Motor neuron (in vitro differentiated cells): ENCODE data around the gene AKR1B15. TPM values are rescaled to one million over a fixed set of nuclear protein-coding genes. Genes with fewer than 3 reads are reported as not detected.
"Not testable (repeated sequence)": the region's sequence is repeated elsewhere in the genome, so short reads cannot be mapped to it uniquely, and the experiment has no call there.

Experiments
- ATAC-seq, 8 experiments: fragments of 200-7000 bp; cut with Tn5 transposase; replicated peaks in 6 of 8; 2 replicates each; pipeline ENCODE4 v1.8.0; 2021; ENCODE audit warnings: mild to moderate bottlenecking in 8 of 8, moderate library complexity in 8 of 8
- H3K27ac ChIP-seq, 2 donors: fragments of 250-450 bp; sonication (Bioruptor Pico); 2 replicates each; pipeline ENCODE4 v1.9.0; 2021; ENCODE audit warnings: antibody characterized with exemption in 2 of 2, mild to moderate bottlenecking in 2 of 2, moderate library complexity in 1 of 2
- H3K4me1 ChIP-seq, 2 donors: fragments of 250-450 bp; sonication (Bioruptor Pico); replicated peaks in 1 of 2; 2 replicates each; pipeline ENCODE4 v1.6.1; 2021; ENCODE audit warnings: antibody characterized with exemption in 2 of 2, mild to moderate bottlenecking in 2 of 2, moderate library complexity in 1 of 2
- H3K4me3 ChIP-seq, 5 donors: fragments of 250-450 bp; sonication (Bioruptor Pico); 2 replicates each; pipeline ENCODE4 v1.9.0; 2021; ENCODE audit warnings: antibody characterized with exemption in 5 of 5, mild to moderate bottlenecking in 5 of 5, moderate library complexity in 4 of 5
- WGBS, 10 experiments: fragments of 450-650 bp; shearing (Covaris generic); methylation state at CpG; one replicate each; pipeline ENCODE4 v1.0.0; 2022; 5-methylcytosine and 5-hydroxymethylcytosine counted together
- in situ Hi-C, 9 experiments: fragments of 400-800 bp; cut with MboI; loops; one replicate each; pipeline ENCODE4 v1.15.0; 2021; ENCODE audit warnings: low sequenced_read_pairs in 9 of 9, low pct_unique_long_range_greater_than_20kb in 2 of 9; ENCODE audit not compliant: unreplicated experiment in 9 of 9
- total RNA-seq, 8 experiments: library from RNA; unstranded; fragments of 300-600 nt; gene quantifications; 2 replicates each; pipeline versions ENCODE4 v1.2.3 to v1.2.4, GENCODE V29; 2022

Gene AKR1B15
- total RNA-seq, 8 experiments from 2014 or later: 0.05 to 0.47 (median 0.21) TPM; not detected in 3

DNA sequence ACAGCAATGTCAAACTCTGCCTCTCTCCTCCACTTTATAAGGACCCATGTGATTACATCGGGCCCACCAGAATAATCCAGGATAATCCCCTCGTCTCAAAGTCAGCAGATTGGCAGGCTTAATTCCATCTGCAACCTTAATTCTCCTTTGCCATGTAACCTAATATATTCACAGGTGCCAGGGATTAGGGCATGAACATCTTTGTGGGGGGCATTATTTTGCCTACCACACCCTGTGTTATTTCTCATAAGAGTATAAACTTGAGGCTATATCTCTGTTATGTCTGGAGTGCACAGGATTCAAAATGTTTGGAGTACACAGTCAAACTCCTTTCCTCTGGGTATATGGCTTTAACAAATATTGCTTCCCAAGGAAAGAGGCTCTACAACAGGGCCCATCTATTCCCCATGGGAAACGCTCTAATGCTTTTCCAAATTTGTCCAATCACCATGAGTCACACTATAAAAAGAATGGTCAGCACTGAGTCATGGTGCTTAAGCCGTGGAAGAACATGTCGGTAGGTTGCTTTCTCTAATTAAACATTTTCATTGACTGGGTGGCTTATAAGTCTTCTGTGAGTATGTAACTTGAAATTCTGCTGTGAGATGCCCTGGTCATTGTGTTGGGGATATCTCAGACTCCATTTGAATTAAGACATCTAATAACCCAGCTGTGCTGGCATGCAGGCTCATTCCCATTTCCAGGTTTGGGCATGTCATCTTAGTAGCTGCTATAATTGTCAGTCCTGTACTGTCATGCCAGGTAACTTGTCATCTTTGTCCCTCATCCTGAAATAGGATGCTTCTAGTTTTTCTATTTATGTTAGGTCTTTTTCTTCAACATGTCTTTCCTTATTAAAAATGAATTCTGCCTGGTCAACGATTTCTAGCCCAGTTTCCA lies 33.1 kb upstream of the AKR1B15 start:
- no peak overlapping the region for H3K4me3 ChIP-seq
- no peak overlapping the region for H3K27ac ChIP-seq
- 5 to 80% (median 57%) methylated on average over 1 to 5 of the region's 6 CpGs; no CpG with 5 or more reads in 1 of the 10 experiments for WGBS, 10 experiments
- no peaks in the 10 kb centered on the region for H3K4me1 ChIP-seq
- in situ Hi-C loops: loop anchor here in 3 of 9 experiments (10.0 to 25.0 kb wide), 3 partner anchors 81 to 96 kb away; no protein-coding TSS in a partner anchor
- ATAC-seq: peak in 5 of 8 experiments; percentile 50 to 90 (median 89)

- no peaks in the 10 kb centered on the region for H3K4me1 ChIP-seq
- in situ Hi-C loops: loop anchor here in 1 of 9 experiments (25.0 kb wide), 1 partner anchor 92 kb away; no protein-coding TSS in a partner anchor
- no peak for ATAC-seq
- 32 to 91% (median 82%) methylated on average over 1 to 4 of the region's 4 CpGs; no CpG with 5 or more reads in 1 of the 10 experiments for WGBS, 10 experiments
- no peak overlapping the region for H3K27ac ChIP-seq
- H3K4me3 ChIP-seq: no peak overlapping the region
Observed at GRCh38 chr7:134520130-134520529, 28.8 kb upstream of the AKR1B15 start.

GRCh38 chr7:134522601-134523000 lies 26.3 kb upstream of the AKR1B15 start:
- in situ Hi-C loops: loop anchor here in 1 of 9 experiments (25.0 kb wide), 1 partner anchor 90 kb away; no protein-coding TSS in a partner anchor
- no peak overlapping the region for H3K27ac ChIP-seq
- 30 to 100% (median 79%) methylated on average over 1 to 5 of the region's 5 CpGs for WGBS, 10 experiments
- no peak for ATAC-seq
- no peak overlapping the region for H3K4me3 ChIP-seq
- H3K4me1 ChIP-seq: no peaks in the 10 kb centered on the region

DNA sequence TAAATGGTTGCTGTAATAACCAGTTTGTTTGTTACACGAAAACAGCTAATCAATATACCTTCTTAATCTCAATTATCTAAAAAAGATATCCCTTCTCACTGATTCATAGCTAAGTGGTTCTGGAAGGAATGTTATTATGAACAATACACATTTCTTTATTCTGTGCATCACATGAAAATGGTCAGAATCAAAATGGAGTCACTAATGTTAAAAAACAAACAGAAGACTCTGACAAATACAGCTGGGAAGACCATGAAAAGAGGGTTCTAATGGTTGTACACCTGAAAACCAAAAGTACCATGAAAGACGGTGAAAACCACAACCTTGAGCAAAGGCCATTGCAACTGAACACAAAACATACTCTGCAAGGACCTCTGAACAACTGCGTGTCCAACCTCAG lies 23.5 kb upstream of the AKR1B15 start:
- H3K27ac ChIP-seq, ATAC-seq, H3K4me1 ChIP-seq, in situ Hi-C loops, H3K4me3 ChIP-seq: not testable (repeated sequence)
- WGBS, 10 experiments: 65 to 100% (median 80%) methylated on average over 1 to 3 of the region's 3 CpGs; no CpG with 5 or more reads in 1 of the 10 experiments

DNA sequence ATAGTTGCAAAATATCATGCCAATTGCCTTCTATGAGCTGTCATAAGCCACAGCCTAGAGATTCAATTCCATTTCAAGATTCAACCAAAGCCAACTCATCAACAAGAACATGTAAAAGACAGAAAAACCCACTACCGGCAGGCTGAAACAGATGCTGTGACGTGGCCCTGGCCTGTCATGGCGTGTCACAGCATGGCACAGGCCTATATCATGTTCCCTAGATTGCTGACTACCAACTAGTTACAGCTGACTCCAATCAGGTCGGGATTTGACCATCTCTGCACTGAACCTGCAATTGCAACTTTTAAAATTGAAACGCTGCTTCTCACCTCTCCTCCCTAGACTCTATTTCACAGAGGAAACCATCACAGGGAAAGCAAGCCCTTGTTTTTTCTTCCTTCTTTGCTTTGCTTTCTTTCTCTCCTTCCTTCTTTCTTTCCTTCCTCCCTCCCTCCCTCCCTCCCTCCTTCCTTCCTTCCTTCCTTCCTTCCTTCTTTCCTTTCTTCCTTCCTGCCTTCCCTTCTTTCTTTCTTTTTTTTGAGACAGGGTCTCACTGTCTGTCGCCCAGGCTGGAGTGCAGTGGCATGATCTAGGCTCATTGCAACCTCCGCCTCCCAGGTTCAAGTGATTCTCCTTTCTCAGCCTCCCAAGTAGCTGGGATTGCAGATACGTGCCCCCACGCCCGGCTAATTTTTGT lies 22.2 kb upstream of the AKR1B15 start:
- 60 to 100% (median 88%) methylated on average over 1 to 6 of the region's 10 CpGs; no CpG with 5 or more reads in 2 of the 10 experiments for WGBS, 10 experiments

GRCh38 chr7:134527979-134528371 lies 20.9 kb upstream of the AKR1B15 start:
- in situ Hi-C loops: no loop called here
- no peak overlapping the region for H3K4me3 ChIP-seq
- ATAC-seq: peak in 3 of 8 experiments; percentile 85 to 94 (median 91)

More for the DNA sequence above, 22.2 kb upstream of the AKR1B15 start:
- ATAC-seq, H3K27ac ChIP-seq, H3K4me1 ChIP-seq, H3K4me3 ChIP-seq, in situ Hi-C loops: not testable (repeated sequence)

DNA sequence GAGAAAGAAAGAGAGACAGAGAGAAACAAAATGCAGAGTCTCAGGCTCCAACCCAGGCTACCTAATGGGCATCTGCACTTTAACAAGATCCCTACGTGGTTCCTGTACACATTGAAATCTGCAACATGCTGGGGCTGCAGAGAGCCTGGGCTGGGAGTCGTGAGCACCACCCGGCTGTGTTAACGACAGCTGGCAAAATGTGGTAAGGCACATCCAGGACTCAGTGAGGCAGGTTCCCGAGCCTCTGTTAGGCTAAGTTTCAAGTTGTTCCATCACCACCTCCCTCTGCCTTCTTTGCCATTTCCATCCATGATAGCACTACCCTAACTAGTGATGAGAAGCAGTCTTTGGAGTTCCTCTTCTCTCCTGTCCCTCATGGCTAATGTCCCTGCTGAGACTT lies 20.2 kb upstream of the AKR1B15 start:
- ATAC-seq: no peak
- 0 to 100% (median 57%) methylated on average over 1 to 5 of the region's 5 CpGs; no CpG with 5 or more reads in 5 of the 10 experiments for WGBS, 10 experiments
- in situ Hi-C loops: no loop called here
- no peak overlapping the region for H3K4me3 ChIP-seq
- no peak overlapping the region for H3K27ac ChIP-seq
- no peaks in the 10 kb centered on the region for H3K4me1 ChIP-seq

More at GRCh38 chr7:134527979-134528371, 20.9 kb upstream of the AKR1B15 start:
- Histone ChIP-seq H3K27ac (no peak overlapping the region), H3K4me1 (no peaks in the 10 kb centered on the region)
- 0 to 23% (median 7%) methylated on average over 1 to 4 of the region's 4 CpGs; no CpG with 5 or more reads in 4 of the 10 experiments for WGBS, 10 experiments

- H3K4me3 ChIP-seq: no peak overlapping the region
- no peak overlapping the region for H3K27ac ChIP-seq
- no peak for ATAC-seq
- no peaks in the 10 kb centered on the region for H3K4me1 ChIP-seq
- WGBS, 10 experiments: 50 to 92% (median 82%) methylated on average over 1 to 3 of the region's 5 CpGs; no CpG with 5 or more reads in 2 of the 10 experiments
- in situ Hi-C loops: no loop called here
Observed at GRCh38 chr7:134530460-134530859, 18.4 kb upstream of the AKR1B15 start.

DNA sequence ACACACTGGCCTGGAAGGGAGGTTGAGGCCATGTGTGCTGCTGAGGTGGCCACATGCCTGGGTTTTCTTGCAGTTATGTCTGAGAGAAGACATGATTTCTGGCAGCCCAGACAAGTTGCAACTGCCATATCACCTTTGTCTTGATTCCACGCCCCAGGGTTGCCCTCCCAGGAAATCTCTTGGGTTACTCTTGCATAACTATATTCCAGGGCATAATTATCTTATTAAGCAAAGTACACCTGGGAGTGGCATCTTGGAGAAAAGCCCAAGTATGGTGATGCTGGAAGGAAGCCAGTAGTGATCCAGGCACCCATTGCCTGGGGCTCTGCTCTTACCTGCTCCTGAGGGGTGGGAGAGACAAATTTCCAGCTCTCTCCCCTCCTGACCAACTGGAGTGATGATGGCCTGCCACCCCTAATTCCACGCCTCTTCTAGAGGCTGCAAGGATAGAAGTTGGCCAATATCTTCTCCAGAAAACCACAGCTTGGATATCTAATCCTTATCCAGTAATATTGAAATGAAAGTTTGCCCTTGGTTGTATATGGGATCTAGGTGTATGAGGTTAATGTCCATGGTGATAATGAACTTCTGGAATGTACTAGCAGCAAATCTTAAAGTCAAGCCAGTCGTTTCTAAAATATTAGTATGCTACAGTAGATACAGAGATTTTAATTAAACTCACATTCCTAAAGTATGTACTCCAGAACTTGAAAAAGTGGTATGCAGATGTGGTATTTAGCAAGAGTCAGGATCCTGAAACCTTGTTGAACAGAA lies 16.5 kb upstream of the AKR1B15 start:
- in situ Hi-C loops: no loop called here
- ATAC-seq: peak in 2 of 8 experiments; percentile 25 to 32
- H3K27ac ChIP-seq: no peak overlapping the region
- no peak overlapping the region for H3K4me3 ChIP-seq
- 39 to 68% (median 57%) methylated on average over 2 to 3 of the region's 3 CpGs; no CpG with 5 or more reads in 4 of the 10 experiments for WGBS, 10 experiments
- H3K4me1 ChIP-seq: no peaks in the 10 kb centered on the region

- no peaks in the 10 kb centered on the region for H3K4me1 ChIP-seq
- ATAC-seq: no peak
- in situ Hi-C loops: no loop called here
- no peak overlapping the region for H3K27ac ChIP-seq
- no peak overlapping the region for H3K4me3 ChIP-seq
- 50 to 90% (median 76%) methylated on average over 2 to 3 of the region's 3 CpGs; no CpG with 5 or more reads in 5 of the 10 experiments for WGBS, 10 experiments
Observed at GRCh38 chr7:134532954-134533218, 16.0 kb upstream of the AKR1B15 start.

DNA sequence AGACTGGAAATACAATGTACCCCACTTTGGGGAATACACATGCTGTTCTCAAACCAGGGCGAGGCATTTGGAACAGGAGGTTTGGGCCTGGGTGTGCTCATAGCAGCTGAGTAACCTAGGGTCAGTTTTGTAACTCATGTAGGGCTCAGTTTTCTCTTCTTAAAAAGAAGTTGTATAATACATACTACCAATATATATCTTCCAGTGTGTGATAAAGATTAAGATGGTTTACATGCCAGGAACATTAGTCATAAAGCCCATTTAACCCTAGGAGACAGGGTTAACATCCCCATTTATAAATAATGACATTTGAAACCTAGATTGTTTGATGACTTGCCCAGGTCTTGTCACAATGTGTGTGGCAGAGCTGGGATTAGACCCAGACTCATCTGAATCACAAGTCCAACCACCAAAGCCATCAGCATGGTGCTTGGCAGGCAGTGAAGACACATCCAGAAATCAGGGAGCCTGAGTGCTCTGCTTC lies 15.6 kb upstream of the AKR1B15 start:
- H3K4me1 ChIP-seq: no peaks in the 10 kb centered on the region
- H3K27ac ChIP-seq: no peak overlapping the region
- no peak for ATAC-seq
- H3K4me3 ChIP-seq: no peak overlapping the region
- in situ Hi-C loops: no loop called here
- WGBS, 10 experiments: 50 to 100% (median 85%) methylated on average over 1 of the region's 1 CpG; no CpG with 5 or more reads in 2 of the 10 experiments

GRCh38 chr7:134534633-134535032 lies 14.3 kb upstream of the AKR1B15 start:
- in situ Hi-C loops: no loop called here
- H3K27ac ChIP-seq: no peak overlapping the region
- H3K4me1 ChIP-seq: no peaks in the 10 kb centered on the region
- ATAC-seq: no peak
- H3K4me3 ChIP-seq: no peak overlapping the region
- 40 to 100% (median 54%) methylated on average over 1 to 3 of the region's 3 CpGs; no CpG with 5 or more reads in 1 of the 10 experiments for WGBS, 10 experiments
